ENCODE measurements around the gene ERCC4.

Gene ERCC4

DNA sequence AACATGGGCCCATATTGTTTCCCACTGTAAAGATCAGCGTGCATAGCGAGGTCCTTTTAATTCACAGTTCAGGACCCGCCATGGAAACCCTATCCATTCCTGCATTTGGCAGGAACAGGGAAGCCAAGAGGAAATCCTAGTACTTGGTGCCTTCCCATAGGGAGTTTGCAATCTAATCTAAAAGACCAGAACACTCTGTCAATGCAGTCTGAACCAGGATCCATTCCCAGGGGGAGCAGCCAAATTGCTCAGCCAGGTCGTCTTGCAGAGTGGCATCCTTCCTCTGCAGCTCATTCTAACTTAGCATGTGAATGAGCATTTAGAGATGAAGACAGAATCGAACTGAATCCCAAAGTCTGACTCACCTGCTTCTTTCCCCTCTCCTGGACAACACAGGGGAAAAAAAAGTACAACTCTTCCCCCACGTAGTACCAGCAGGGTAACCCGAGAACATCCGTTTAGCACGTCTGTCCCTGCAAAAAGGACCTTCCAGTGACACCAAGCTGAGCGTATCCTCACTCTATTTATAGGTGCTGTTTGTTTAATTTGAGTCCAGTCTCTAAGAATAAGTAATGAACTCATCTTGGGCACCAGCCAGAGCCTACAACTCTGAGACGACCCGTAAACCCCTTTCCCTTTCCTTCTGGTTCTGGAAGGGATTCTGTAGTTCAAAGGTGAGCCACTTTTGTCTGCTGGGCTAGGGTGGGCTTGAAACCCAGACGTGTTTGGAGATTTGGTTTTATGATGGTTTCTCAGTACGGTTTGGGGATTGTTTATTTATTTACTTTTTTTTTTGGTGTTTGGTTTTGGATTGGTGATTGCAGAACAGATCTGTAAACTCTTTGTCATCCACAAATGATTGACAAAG lies 74.5 kb downstream of the ERCC4 start:
- no peak for DNase-seq (ENCODE audit: low spot score)

DNA sequence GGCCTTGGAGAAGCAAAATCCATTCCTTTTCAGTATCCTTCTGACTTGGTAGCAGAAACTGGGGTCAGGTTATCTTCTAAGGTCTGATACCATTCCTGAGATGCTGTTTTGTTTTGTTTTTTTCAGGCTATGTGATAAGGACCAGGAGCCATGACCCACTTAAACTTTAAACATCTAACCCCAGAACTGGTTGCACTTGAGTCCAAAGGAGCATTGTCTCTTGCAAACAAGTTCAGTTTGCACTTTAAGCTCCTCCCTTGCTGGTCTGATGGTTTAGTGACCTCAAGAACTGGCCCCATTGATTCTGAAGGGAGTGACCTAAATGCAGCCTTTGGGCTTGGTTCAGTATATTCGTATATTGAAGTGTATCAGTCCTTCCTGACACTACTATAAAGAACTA lies 75.2 kb downstream of the ERCC4 start:
- DNase-seq (ENCODE audit: low spot score), result no peak

DNA sequence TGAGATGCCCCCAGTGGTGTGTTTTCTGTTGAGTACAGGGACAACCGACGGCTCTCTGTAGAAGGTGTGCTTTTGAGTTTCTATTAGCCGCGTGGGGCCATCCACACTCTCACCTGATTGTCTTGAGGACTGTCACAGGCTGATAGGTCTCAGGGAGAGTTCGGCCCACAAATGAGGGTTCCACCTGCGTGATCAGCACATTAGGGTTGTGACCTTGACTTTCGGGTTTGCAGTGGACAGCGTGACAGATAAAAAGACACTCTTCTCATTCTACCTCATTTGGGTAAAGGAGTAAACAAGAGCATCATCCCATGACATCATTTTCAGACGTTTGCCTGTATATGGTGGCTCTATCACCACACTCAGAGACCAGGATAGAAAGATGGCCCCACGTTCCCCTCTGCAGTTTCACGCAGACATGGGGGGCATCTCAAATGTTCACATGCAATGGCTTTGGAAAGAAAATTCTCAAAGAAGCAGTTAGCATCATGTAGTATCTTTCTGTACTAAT lies 76.9 kb downstream of the ERCC4 start:
- no peak for DNase-seq (ENCODE audit: low spot score)

DNA sequence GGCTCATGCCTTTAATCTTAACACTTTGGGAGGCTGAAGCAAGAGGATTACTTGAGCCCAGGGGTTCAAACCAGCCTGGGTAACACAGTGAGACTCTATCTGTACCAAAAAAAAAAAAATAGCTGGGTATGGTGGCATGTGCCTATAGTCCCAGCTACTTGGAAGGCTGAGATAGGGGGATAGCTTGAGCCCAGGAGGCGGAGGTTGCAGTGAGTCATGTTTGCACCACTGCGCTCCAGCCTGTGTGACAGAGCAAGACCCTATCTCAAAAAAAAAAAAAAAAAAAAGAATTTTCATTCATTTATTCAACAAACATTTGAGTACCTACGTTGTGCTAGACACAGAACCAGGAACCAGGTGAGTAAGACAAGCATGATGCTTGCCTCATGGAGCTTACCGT lies 77.6 kb downstream of the ERCC4 start:
- DNase-seq (ENCODE audit: low spot score), result no peak

DNA sequence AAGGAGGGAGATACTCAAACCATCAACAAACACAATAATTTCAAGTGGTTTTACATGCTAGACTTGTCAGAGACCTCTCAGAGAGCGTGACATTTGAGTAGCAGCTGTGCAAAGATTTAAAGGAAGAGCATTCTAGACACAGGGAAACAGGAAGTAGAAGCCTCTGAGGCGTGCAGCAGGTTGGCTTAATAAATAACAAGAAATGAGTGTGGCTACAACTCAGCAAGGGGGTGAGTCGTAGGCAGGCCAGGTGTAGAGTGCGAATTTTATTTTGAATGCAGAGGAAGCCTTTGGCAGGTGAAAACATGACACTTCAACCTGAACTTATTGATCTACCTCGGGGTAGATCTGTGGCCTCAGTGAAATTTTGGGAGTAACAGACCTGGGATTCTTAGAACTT lies 78.0 kb downstream of the ERCC4 start:
- no peak for DNase-seq (ENCODE audit: low spot score)

DNA sequence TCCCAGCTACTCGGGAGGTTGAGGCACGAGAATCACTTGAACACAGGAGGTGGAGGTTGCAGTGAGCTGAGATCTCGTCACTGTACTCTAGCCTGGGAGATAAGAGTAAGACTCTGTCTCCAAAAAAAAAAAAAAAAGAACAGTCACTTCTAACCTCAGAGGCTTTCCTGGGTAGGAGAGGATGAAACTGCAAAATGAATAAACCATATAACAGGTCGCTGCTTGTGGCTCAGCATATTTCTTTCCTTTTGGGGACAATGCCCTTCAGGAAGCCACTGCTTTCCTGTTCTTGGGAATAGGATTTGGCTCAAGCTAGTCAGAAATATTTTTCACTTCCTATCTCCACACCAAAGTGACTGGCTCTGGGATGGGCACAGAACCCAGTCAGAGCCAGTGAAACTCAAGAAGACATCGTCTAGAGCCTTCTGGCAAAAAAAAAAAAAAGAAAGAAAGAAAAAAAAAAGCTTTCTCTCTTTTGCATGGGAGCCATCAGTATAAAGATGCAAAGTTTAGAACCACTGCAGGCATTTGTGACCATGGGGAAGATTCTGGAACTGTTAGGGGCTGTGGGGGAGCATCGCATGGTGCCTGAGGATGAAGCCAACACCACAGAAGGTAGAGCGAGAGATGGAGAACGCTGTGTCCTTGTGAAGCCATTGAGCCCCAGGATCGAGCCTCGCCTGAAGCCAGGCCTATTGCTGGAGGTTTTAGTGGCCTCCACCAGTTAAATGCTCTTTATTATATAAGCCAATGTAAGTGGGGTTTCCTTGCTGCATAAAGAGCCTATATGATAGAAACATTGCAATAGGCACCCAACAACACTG lies 79.3 kb downstream of the ERCC4 start:
- no peak for DNase-seq (ENCODE audit: low spot score)

DNA sequence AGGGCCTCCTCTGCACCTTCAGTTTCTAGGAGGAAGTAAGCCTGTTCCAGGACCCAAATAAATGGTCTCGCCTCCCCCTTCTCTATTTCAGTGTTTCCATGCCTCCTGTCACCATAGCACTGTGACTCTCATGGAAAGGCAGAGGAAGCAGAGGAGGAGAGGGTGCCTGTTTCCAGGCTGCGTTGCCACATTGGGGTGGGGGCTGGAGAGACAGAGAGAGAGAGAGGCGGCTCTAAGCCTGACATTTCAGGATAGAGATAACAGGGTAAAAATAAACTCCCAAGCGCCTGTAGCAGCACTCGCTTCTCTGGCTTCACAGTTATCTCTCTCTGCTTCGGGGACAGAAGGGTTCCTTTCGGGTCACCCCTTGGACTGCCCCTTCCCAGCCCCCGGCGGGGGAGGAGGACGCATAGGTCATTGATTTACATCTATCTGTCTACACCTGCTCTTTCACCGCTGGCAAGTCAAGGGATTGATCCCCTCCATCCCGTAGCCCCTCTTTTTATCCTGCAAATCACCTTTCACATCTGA lies 80.0 kb downstream of the ERCC4 start:
- DNase-seq (ENCODE audit: low spot score), result no peak

DNA sequence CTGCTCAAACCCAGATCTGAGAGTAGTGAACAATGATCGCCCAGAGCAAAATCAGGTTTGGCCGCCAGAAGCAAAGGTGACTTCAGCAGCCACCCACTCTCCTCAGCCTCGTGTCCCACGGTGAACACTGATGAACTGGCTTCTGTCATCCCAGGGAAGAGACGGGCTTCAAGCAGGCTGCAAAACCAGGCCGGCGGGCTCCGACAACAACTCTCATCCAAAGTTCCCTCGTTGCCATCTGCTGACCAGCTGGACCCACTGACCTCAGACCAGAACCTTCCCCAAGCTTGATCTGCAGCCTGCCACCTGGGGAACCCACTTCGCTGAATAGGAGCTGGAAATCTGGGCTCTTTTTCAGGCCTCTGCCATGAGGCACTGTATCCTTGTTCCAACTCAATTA lies 81.6 kb downstream of the ERCC4 start:
- DNase-seq (ENCODE audit: low spot score), result no peak
